K562 (cell line): ENCODE measurements around the gene ANKMY1. TPM values are rescaled to one million over a fixed set of nuclear protein-coding genes. Genes with fewer than 3 reads are reported as not detected.

Source experiments
- CC2D1A ChIP-seq: fragments of 450-650 bp; IDR thresholded peaks from 2 replicates; pipeline ENCODE4 v1.6.1; 2017; ENCODE audit warnings: mild to moderate bottlenecking
- GABPB1 ChIP-seq: sonication (generic); formaldehyde crosslinking; IDR thresholded peaks from 2 replicates; pipeline ENCODE4 v1.8.0; 2022; ENCODE audit warnings: mild to moderate bottlenecking, missing genetic modification reagents
- MECOM ChIP-seq: fragments of 250-450 bp; sonication (Bioruptor Pico); IDR thresholded peaks from 2 replicates; pipeline ENCODE4 v1.8.0; 2022; ENCODE audit warnings: inconsistent platforms
- NCOR1 ChIP-seq: fragments of 450-650 bp; IDR thresholded peaks from 2 replicates; pipeline ENCODE4 v1.6.1; 2016; ENCODE audit warnings: mild to moderate bottlenecking, moderate library complexity
- RAD21 ChIP-seq, 2 experiments: fragments of 250-450 bp in 1 of 2; fragments of 450-650 bp in 1 of 2; sonication (Bioruptor Pico) in 1 of 2; formaldehyde crosslinking in 1 of 2; IDR thresholded peaks in 1 of 2; conservative IDR thresholded peaks in 1 of 2; 2 replicates each; pipeline versions ENCODE4 v1.4.0 to v1.8.0; 2020 to 2022; ENCODE audit warnings: mild to moderate bottlenecking in 2 of 2, moderate library complexity in 1 of 2
- SETDB1 ChIP-seq: IDR thresholded peaks from one replicate; pipeline ENCODE4 v1.6.1; 2012; ENCODE audit warnings: low read length, control low read depth, inconsistent platforms
- SMAD1 ChIP-seq: fragments of 150-350 bp; IDR thresholded peaks from 2 replicates; pipeline ENCODE4 v1.6.1; 2014; ENCODE audit warnings: low read length, low read depth; ENCODE audit not compliant: partially characterized antibody
- SMC3 ChIP-seq: conservative IDR thresholded peaks from 2 replicates; pipeline ENCODE4 v1.6.1; 2011; ENCODE audit warnings: low read depth, low read length, improper control_type of control experiment; ENCODE audit not compliant: insufficient read depth
- SP1 ChIP-seq: sonication (generic); formaldehyde crosslinking; IDR thresholded peaks from 2 replicates; pipeline ENCODE4 v1.8.1; 2022; ENCODE audit warnings: mild to moderate bottlenecking, missing genetic modification reagents
- STAG1 ChIP-seq: sonication (generic); formaldehyde crosslinking; IDR thresholded peaks from 2 replicates; pipeline ENCODE4 v1.5.0; 2020; ENCODE audit warnings: missing genetic modification reagents, borderline replicate concordance
- TRIM28 ChIP-seq: fragments of 450-650 bp; IDR thresholded peaks from 2 replicates; pipeline ENCODE4 v1.6.1; 2017
- ZFX ChIP-seq: sonication (generic); formaldehyde crosslinking; IDR thresholded peaks from 2 replicates; pipeline ENCODE4 v1.8.0; 2022; ENCODE audit warnings: mild to moderate bottlenecking, missing genetic modification reagents, moderate library complexity
- ZNF780A ChIP-seq: fragments of 250-450 bp; sonication (Bioruptor Pico); IDR thresholded peaks from 2 replicates; pipeline ENCODE4 v1.5.0; 2021; ENCODE audit warnings: mild to moderate bottlenecking
- polyA plus RNA-seq, 8 experiments: library from polyadenylated mRNA; depleted of rRNA in 4 of 8; stranded (reverse) in 5 of 8; unstranded in 3 of 8; fragments of >200 nt; fragmentation: Nextera tagmentation in 2 of 8; fragmentation: Illumina TruSeq in 1 of 8; extraction: Ambion mirVana in 2 of 8; extraction: Trizol in 1 of 8; gene quantifications; 2 replicates each; pipeline versions ENCODE4 v1.2.1 to v1.2.3, GENCODE V29; 2011 to 2014; ENCODE audit warnings: inconsistent platforms in 1 of 8, missing spikeins in 1 of 8
- total RNA-seq, 7 experiments: library from RNA; depleted of rRNA in 6 of 7; stranded (reverse); fragments of >200 nt in 6 of 7; fragmentation: Illumina TruSeq in 2 of 7; extraction: Trizol in 2 of 7; gene quantifications; 2 replicates each; pipeline versions ENCODE4 v1.2.1 to v1.2.3, GENCODE V29; 2011 to 2021; ENCODE audit warnings: low replicate concordance in 1 of 7
- TF ChIP-seq, protein P1 (sequence below): sonication (generic); formaldehyde crosslinking; IDR thresholded peaks from 2 replicates; pipeline ENCODE4 v1.8.0; 2022; ENCODE audit warnings: missing genetic modification reagents, mild to moderate bottlenecking, moderate library complexity, borderline replicate concordance
- TF ChIP-seq, protein P2 (sequence below): fragments of 250-450 bp; sonication (Bioruptor Pico); IDR thresholded peaks from 2 replicates; pipeline ENCODE4 v1.5.0; 2021; ENCODE audit warnings: mild to moderate bottlenecking, moderate library complexity
- TF ChIP-seq, protein P3 (sequence below), 3 experiments: IDR thresholded peaks in 2 of 3; conservative IDR thresholded peaks in 1 of 3; 2 replicates each; pipeline ENCODE4 v1.5.1; 2011 to 2012; ENCODE audit warnings: low read length in 3 of 3, mild to moderate bottlenecking in 3 of 3, control low read depth in 2 of 3, improper control_type of control experiment in 1 of 3, inconsistent platforms in 1 of 3, low read depth in 1 of 3, mixed read lengths in 1 of 3, moderate library complexity in 1 of 3; ENCODE audit not compliant: insufficient read depth in 2 of 3
- TF ChIP-seq, protein P4 (sequence below): fragments of 450-650 bp; formaldehyde crosslinking; IDR thresholded peaks from 2 replicates; pipeline ENCODE4 v1.4.0; 2022; ENCODE audit warnings: missing genetic modification characterization

Gene ANKMY1
- total and polyA plus RNA-seq, 9 of the 15 experiments (the other 6 are each of a cell fraction or from before 2014, with no cell fraction given): 0.75 to 15.1 (median 11.7) TPM

DNA sequence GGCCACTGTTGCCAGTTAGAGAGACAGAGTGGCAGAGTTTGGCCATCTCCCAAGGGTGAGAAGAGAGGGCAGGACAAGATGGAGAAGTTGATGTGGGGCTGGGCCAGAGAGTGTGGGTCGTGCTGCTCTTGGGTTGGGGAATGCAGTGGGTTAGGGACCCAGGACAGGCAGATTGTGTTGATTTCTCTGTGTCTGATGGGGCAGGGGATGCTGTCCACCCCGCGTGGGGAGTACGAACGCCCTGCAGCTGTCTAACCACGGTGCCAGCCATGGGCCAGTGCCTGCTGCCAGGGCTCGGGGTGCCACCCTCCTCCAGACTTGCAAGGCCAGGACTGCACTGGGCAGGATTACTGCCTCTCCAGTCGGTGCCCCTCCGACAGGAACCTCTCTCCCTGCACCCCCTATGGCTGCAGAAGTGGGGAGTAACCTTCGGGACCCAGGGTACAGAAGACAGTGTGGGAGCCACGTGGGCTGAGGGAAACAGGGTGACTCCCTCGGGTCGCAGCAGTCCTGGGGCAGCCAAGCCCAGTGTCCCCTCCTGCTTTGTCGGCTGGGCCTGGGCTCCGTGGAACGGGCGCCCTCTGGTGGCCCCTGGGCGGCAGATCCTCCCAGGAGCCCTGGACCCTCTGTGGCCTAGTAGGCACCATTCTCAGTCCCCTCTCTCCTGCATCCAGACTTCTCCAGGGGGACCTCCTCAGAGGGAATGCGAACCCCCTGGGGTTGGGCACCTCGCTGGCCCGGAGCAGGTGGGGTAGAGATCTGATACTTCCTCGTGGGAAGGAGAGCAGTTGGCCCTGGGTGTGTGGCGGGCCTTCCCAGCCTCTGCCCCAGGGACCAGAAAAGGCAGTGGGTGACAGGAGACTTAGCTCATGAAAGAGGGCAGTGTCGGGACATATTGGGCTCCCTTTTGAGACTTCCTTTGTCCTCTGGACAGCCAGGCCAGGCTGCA lies 119.7 kb downstream of the ANKMY1 start (continued):
- TF ChIP-seq, protein P1, sequence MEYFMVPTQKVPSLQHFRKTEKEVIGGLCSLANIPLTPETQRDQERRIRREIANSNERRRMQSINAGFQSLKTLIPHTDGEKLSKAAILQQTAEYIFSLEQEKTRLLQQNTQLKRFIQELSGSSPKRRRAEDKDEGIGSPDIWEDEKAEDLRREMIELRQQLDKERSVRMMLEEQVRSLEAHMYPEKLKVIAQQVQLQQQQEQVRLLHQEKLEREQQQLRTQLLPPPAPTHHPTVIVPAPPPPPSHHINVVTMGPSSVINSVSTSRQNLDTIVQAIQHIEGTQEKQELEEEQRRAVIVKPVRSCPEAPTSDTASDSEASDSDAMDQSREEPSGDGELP (CRISPR knock-in tag): peak; percentile 20; the same call in 1 of the 2 replicates
- TF ChIP-seq MECOM (CRISPR knock-in tag): no peak
- TF ChIP-seq, protein P2, sequence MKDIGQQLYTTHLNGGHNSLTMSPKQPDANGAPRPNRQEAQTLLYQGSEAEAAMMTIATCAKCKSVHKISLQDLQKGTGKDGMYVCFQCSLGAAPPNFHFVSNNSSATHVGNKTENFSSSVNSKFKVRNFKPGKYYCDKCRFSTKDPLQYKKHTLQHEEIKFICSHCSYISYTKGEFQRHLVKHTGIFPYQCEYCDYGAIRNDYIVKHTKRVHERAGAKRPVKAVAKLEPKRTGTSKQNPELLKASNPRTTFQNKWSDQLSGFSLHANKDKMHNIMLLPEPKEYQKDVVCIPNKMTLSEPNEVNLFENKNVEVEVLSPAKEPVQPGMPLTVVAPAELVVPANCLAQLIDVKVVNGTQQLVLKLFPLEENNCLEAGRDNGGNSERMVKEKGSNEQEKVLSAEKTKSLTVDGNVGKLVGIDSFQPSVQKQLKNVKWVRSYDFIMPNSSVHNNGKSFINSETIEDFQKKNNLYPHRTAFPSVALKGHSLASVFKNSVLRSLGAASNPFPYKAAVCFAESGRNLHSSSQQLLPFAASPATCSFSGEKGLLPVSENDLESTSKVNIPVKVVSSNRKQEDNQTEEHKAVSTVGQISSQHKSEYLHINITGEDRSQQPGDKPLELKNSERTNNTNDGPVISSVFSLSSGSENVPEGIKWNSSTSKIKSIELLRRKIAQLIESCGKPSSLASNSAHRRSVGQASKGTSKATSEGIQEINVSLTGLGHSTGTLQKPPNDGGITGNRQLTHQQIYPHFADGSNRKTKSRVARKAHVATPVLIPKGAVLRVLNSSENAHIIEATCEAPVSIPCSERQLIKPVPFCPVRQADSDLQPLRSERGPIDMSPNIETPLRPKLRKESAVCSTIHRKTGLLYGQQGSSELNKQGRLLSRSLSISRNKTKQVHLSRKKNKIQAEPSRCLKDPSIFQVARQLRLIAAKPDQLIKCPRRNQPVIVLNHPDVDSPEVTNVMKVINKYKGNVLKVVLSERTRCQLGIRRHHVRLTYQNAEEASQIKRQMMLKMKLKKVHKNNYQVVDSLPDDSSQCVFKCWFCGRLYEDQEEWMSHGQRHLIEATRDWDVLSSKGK: no peak
- 0 out of 2 replicates have a peak, but pooled peaks have one; percentile 25 for TF ChIP-seq ZFX (CRISPR knock-in tag)
- TF ChIP-seq SETDB1: no peak
- no peak for TF ChIP-seq TRIM28
- TF ChIP-seq SMAD1: peak; percentile 17
- TF ChIP-seq SMC3: peak; percentile 85
- 0 out of 2 replicates have a peak, but pooled peaks have one; percentile 23 for TF ChIP-seq CC2D1A
- peak; percentile 71 to 90 for TF ChIP-seq RAD21 (CRISPR knock-in tag; conservative IDR thresholded peaks at IDR 0.05 in 1 of 2, IDR thresholded peaks at IDR 0.05 in 1 of 2)
- TF ChIP-seq GABPB1 (CRISPR knock-in tag): no peak
- peak; percentile 88; the same call in 1 of the 2 replicates for TF ChIP-seq STAG1 (CRISPR knock-in tag)
- TF ChIP-seq, protein P3, sequence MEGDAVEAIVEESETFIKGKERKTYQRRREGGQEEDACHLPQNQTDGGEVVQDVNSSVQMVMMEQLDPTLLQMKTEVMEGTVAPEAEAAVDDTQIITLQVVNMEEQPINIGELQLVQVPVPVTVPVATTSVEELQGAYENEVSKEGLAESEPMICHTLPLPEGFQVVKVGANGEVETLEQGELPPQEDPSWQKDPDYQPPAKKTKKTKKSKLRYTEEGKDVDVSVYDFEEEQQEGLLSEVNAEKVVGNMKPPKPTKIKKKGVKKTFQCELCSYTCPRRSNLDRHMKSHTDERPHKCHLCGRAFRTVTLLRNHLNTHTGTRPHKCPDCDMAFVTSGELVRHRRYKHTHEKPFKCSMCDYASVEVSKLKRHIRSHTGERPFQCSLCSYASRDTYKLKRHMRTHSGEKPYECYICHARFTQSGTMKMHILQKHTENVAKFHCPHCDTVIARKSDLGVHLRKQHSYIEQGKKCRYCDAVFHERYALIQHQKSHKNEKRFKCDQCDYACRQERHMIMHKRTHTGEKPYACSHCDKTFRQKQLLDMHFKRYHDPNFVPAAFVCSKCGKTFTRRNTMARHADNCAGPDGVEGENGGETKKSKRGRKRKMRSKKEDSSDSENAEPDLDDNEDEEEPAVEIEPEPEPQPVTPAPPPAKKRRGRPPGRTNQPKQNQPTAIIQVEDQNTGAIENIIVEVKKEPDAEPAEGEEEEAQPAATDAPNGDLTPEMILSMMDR (IDR thresholded peaks at IDR 0.05 in 2 of 3, conservative IDR thresholded peaks at IDR 0.05 in 1 of 3; ENCODE audit: insufficient read depth in 2 of 3, low read depth in 1 of 3, low read length in 3 of 3): peak; percentile 79 to 87 (median 80)
- no peak for TF ChIP-seq NCOR1
- TF ChIP-seq, protein P4, sequence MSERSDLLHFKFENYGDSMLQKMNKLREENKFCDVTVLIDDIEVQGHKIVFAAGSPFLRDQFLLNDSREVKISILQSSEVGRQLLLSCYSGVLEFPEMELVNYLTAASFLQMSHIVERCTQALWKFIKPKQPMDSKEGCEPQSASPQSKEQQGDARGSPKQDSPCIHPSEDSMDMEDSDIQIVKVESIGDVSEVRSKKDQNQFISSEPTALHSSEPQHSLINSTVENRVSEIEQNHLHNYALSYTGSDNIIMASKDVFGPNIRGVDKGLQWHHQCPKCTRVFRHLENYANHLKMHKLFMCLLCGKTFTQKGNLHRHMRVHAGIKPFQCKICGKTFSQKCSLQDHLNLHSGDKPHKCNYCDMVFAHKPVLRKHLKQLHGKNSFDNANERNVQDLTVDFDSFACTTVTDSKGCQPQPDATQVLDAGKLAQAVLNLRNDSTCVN: no peak
- TF ChIP-seq ZNF780A (CRISPR knock-in tag): no peak
- 0 out of 2 replicates have a peak, but pooled peaks have one; percentile 44 for TF ChIP-seq SP1 (CRISPR knock-in tag)
